ENCODE data around the gene PFDN2. TPM values are rescaled to one million over a fixed set of nuclear protein-coding genes. Genes with fewer than 3 reads are reported as not detected.

PFDN2 gene
- total and polyA plus RNA-seq, 2 of the 8 experiments (the other 6 are each of a cell fraction or from before 2014, with no cell fraction given) = 66.2 to 71.2 TPM

DNA sequence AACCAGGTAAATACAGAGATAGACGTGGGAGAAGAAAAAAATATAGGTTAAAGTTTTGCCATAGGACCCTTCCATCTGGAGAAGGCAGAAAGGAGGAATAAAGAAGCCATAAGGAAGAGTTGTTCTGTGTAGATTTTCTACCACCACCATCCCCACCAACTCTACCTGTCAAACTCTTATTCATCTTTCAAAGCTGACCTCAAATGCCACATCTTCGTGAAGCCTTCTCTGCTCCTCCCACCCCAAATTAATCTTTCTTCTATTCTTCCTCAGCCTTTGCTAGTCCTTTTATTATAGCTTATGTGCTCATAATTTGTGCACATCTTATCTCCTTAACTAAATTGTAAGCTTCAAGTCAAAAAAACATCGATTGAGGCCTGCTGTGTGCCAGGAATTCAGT, 27.2 kb downstream of the PFDN2 start:
- CTCF ChIA-PET (ENCODE audit: partially characterized antibody) = interaction anchor here (1.0 kb wide), 1 partner anchor 19 kb away, joined by 5 read pairs; no protein-coding TSS in a partner anchor
- no peak overlapping the region for H3K14ac ChIP-seq (ENCODE audit: insufficient read length)
- WGBS, 2 experiments (ENCODE audit: extremely low coverage in 1 of 2, insufficient coverage in 1 of 2, insufficient read length in 1 of 2, insufficient replicate concordance in 2 of 2, low coverage in 1 of 2, low lambda C conversion rate in 2 of 2, missing lambda C conversion rate in 1 of 2) = 86% methylated on average over 3 of the region's 3 CpGs; no CpG with 5 or more reads in 1 of the 2 experiments

More for the DNA sequence above, 27.2 kb downstream of the PFDN2 start:
- H3K4me1 ChIP-seq (replicated peaks in 1 of 4; ENCODE audit: control insufficient read depth in 3 of 4, insufficient read depth in 4 of 4, low read length in 3 of 4) = peaks cover 0 to 6% (median 0%) of the 10 kb centered on the region in 4 experiments; a peak in 2 of 7 replicates
- H4K5ac ChIP-seq (ENCODE audit: insufficient read length, low read depth, low read length) = no peak overlapping the region
- H3K27me3 ChIP-seq (replicated peaks in 1 of 4; ENCODE audit: control insufficient read depth in 3 of 4, extremely low read depth in 1 of 4, insufficient read depth in 3 of 4, low read length in 3 of 4) = no peaks in the 10 kb centered on the region
- no peaks in the 10 kb centered on the region for H3K79me2 ChIP-seq (ENCODE audit: control insufficient read depth in 1 of 2, insufficient read depth in 2 of 2, low read length in 2 of 2)
- H2AK5ac ChIP-seq (ENCODE audit: low read depth, low read length) = no peak overlapping the region
- no peak overlapping the region for H3K4me2 ChIP-seq (ENCODE audit: insufficient read depth in 1 of 2, low read depth in 2 of 2, low read length in 2 of 2)
- FAIRE-seq = no peak
- H4K20me1 ChIP-seq (replicated peaks in 1 of 2; ENCODE audit: control insufficient read depth in 1 of 2, insufficient read depth in 2 of 2, low read length in 2 of 2) = no peaks in the 10 kb centered on the region
- no peak overlapping the region for H3K4ac ChIP-seq (replicated peaks; ENCODE audit: insufficient read length, low read depth, low read length)
- no peak overlapping the region for H2BK20ac ChIP-seq (ENCODE audit: low read length)
- no peak overlapping the region for H4K91ac ChIP-seq (replicated peaks; ENCODE audit: insufficient read length, low read length)
- H4K8ac ChIP-seq (ENCODE audit: extremely low read depth, insufficient read depth, low read length) = no peak overlapping the region
- H3K56ac ChIP-seq (replicated peaks; ENCODE audit: insufficient read length, low read depth, low read length) = no peak overlapping the region
- DNase-seq (ENCODE audit: low read depth in 1 of 2, low spot score in 2 of 2) = no peak
- H3K27ac ChIP-seq (ENCODE audit: low read depth, low read length) = no peak overlapping the region
- no peaks in the 10 kb centered on the region for H3K9me3 ChIP-seq (ENCODE audit: insufficient read depth in 2 of 2, low read depth in 1 of 2, low read length in 1 of 2)
- H3K18ac ChIP-seq (ENCODE audit: extremely low read depth, low read length) = no peak overlapping the region
- no peak overlapping the region for H3K23ac ChIP-seq (ENCODE audit: insufficient read length)
- H2BK120ac ChIP-seq (replicated peaks; ENCODE audit: low read depth, low read length) = no peak overlapping the region
- no peaks in the 10 kb centered on the region for H3K79me1 ChIP-seq (ENCODE audit: low read depth, low read length)
- no peak overlapping the region for H2AFZ ChIP-seq (ENCODE audit: low read length)
- H2BK5ac ChIP-seq (ENCODE audit: low read depth, low read length) = no peak overlapping the region
- TF ChIP-seq, protein P1, sequence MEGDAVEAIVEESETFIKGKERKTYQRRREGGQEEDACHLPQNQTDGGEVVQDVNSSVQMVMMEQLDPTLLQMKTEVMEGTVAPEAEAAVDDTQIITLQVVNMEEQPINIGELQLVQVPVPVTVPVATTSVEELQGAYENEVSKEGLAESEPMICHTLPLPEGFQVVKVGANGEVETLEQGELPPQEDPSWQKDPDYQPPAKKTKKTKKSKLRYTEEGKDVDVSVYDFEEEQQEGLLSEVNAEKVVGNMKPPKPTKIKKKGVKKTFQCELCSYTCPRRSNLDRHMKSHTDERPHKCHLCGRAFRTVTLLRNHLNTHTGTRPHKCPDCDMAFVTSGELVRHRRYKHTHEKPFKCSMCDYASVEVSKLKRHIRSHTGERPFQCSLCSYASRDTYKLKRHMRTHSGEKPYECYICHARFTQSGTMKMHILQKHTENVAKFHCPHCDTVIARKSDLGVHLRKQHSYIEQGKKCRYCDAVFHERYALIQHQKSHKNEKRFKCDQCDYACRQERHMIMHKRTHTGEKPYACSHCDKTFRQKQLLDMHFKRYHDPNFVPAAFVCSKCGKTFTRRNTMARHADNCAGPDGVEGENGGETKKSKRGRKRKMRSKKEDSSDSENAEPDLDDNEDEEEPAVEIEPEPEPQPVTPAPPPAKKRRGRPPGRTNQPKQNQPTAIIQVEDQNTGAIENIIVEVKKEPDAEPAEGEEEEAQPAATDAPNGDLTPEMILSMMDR (IDR thresholded peaks at IDR 0.05; ENCODE audit: control extremely low read depth in 1 of 3, insufficient read depth in 1 of 3, low read depth in 1 of 3, low read length in 3 of 3) = no peak
- TF ChIP-seq SP1 (IDR thresholded peaks at IDR 0.05; ENCODE audit: low read depth, low read length) = no peak
- TF ChIP-seq KDM4A (IDR thresholded peaks at IDR 0.05; ENCODE audit: low read depth, low read length, severe bottlenecking) = no peak
- TF ChIP-seq, protein P2, sequence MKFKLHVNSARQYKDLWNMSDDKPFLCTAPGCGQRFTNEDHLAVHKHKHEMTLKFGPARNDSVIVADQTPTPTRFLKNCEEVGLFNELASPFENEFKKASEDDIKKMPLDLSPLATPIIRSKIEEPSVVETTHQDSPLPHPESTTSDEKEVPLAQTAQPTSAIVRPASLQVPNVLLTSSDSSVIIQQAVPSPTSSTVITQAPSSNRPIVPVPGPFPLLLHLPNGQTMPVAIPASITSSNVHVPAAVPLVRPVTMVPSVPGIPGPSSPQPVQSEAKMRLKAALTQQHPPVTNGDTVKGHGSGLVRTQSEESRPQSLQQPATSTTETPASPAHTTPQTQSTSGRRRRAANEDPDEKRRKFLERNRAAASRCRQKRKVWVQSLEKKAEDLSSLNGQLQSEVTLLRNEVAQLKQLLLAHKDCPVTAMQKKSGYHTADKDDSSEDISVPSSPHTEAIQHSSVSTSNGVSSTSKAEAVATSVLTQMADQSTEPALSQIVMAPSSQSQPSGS (IDR thresholded peaks at IDR 0.05; ENCODE audit: low read length) = no peak
- TF ChIP-seq FOSL1 (IDR thresholded peaks at IDR 0.05; ENCODE audit: insufficient read depth, low read depth, low read length) = no peak
- no peaks in the 10 kb centered on the region for H3K36me3 ChIP-seq (ENCODE audit: control insufficient read depth in 2 of 4, insufficient read depth in 4 of 4, low read length in 3 of 4)
- H2BK12ac ChIP-seq (ENCODE audit: low read depth, low read length) = no peak overlapping the region
- no peak overlapping the region for H3K4me3 ChIP-seq (ENCODE audit: extremely low read depth in 1 of 4, insufficient read depth in 2 of 4, low read depth in 3 of 4, low read length in 4 of 4)
- H3K23me2 ChIP-seq (ENCODE audit: low read depth, low read length) = peaks cover 2% of the 10 kb centered on the region; the same call in 1 of the 2 replicates
- H3K9ac ChIP-seq (replicated peaks in 1 of 4; ENCODE audit: extremely low read depth in 1 of 4, low read depth in 3 of 4, low read length in 3 of 4) = no peak overlapping the region
- POLR2A ChIA-PET (ENCODE audit: partially characterized antibody) = interaction anchor here (1.6 kb wide), 1 partner anchor 42 kb away, joined by 5 read pairs; the partner anchor contains the start of gene DEDD
- no peak overlapping the region for H2BK15ac ChIP-seq (ENCODE audit: low read length)

All from H1 (cell line).